NCI-H1930 (cell line): Measurements from ENCODE around the gene PLXNA2.

Experiments used
- DNase-seq, 2 experiments: peaks; one replicate each; lab custom pipeline; 2025; lab: John Stamatoyannopoulos, UW

PLXNA2 gene

GRCh38 chr1:208243967-208244916, at the start of gene PLXNA2:
Gene PLXNA2, minus strand, starts transcription at chr1:208244384. Its CDS starts 26,462 bp downstream, at chr1:208217922.
- DNase-seq = peak; percentile 24 to 38

GRCh38 chr1:208292908-208293307, 48.7 kb upstream of the PLXNA2 start:
- DNase-seq = no peak

- DNase-seq = no peak
Measured at GRCh38 chr1:208291923-208292711, 47.9 kb upstream of the PLXNA2 start.

GRCh38 chr1:208291129-208291528, 46.9 kb upstream of the PLXNA2 start:
- DNase-seq = no peak

GRCh38 chr1:208289716-208290115, 45.5 kb upstream of the PLXNA2 start:
- no peak for DNase-seq

GRCh38 chr1:208288495-208288894, 44.3 kb upstream of the PLXNA2 start:
- no peak for DNase-seq

GRCh38 chr1:208280681-208281450, 36.7 kb upstream of the PLXNA2 start:
- DNase-seq = no peak

- no peak for DNase-seq
Measured at GRCh38 chr1:208279826-208280588, 35.8 kb upstream of the PLXNA2 start.

- no peak for DNase-seq
Measured at GRCh38 chr1:208278638-208279037, 34.5 kb upstream of the PLXNA2 start.

- no peak for DNase-seq
Measured at GRCh38 chr1:208276757-208277435, 32.7 kb upstream of the PLXNA2 start.

GRCh38 chr1:208275083-208275482, 30.9 kb upstream of the PLXNA2 start:
- DNase-seq = no peak

- DNase-seq = no peak
Measured at GRCh38 chr1:208273386-208274017, 29.3 kb upstream of the PLXNA2 start.

- no peak for DNase-seq
Measured at GRCh38 chr1:208272713-208273112, 28.5 kb upstream of the PLXNA2 start.

- no peak for DNase-seq
Measured at GRCh38 chr1:208272311-208272710, 28.1 kb upstream of the PLXNA2 start.

GRCh38 chr1:208271236-208271635, 27.1 kb upstream of the PLXNA2 start:
- DNase-seq = no peak

- DNase-seq = no peak
Measured at GRCh38 chr1:208270651-208271141, 26.5 kb upstream of the PLXNA2 start.

GRCh38 chr1:208269338-208269666, 25.1 kb upstream of the PLXNA2 start:
- DNase-seq = no peak

- no peak for DNase-seq
Measured at GRCh38 chr1:208268541-208269337, 24.6 kb upstream of the PLXNA2 start.

GRCh38 chr1:208265525-208265924, 21.3 kb upstream of the PLXNA2 start:
- no peak for DNase-seq

GRCh38 chr1:208265122-208265469, 20.9 kb upstream of the PLXNA2 start:
- DNase-seq = no peak
